AG04449 (cell line): ENCODE data around the gene THOC7.

Experiments used
- CTCF ChIA-PET: fragments of 350-600 bp; formaldehyde crosslinking; extraction: SDS; loops from one replicate; lab custom pipeline; 2021; ENCODE audit warnings: antibody characterized with exemption; lab: Yijun Ruan, JAX
- POLR2A ChIA-PET: fragments of 400-600, 350-600 bp; formaldehyde crosslinking; extraction: SDS; loops from one replicate; lab custom pipeline; 2020; ENCODE audit warnings: antibody characterized with exemption, inconsistent platforms; lab: Yijun Ruan, JAX
- DNase-seq: peaks from one replicate; pipeline ENCODE4 v3.0.0-alpha.2; 2010; ENCODE audit warnings: low read depth, low spot score
- H3K4me3 ChIP-seq: 2 replicates; pipeline ENCODE4 v1.5.1; 2011; ENCODE audit warnings: low read depth, mild to moderate bottlenecking, control low read depth, low read length
- TF ChIP-seq, protein P1 (sequence below): IDR thresholded peaks from one replicate; pipeline ENCODE4 v1.5.1; 2011; ENCODE audit warnings: mild to moderate bottlenecking, moderate library complexity, low read length, control low read depth, inconsistent platforms; ENCODE audit not compliant: insufficient read depth; ENCODE audit errors: missing control alignments

THOC7 gene

DNA sequence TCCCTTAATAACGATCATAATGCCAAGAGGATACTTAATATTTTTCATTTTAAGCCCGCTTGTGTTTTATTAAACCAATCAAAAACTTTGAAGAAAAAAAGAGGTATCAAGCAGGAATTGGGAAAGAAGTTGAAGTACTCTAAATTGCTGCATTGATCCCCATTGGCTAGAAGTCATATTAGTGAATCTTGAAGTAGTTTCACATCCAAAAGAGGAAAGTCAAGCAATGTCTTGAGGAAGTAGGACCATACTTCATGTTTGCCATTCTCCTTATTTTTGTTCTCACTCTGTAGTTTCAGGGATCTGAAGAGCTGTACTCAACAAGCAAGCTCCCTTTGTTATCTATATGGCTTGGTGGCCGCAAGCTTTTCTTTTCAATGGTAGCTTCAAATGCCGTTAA is 46.4 kb upstream of the THOC7 start:
- ChIA-PET CTCF (interaction anchor here (2.1 kb wide), 1 partner anchor 83 kb away, joined by 6 read pairs; no protein-coding TSS in a partner anchor), POLR2A (interaction anchor here (0.8 kb wide), 1 partner anchor 46 kb away, joined by 3 read pairs; the partner anchor contains the start of genes ATXN7 and THOC7)
- no peak for DNase-seq
- no peak overlapping the region for H3K4me3 ChIP-seq
- TF ChIP-seq, protein P1, sequence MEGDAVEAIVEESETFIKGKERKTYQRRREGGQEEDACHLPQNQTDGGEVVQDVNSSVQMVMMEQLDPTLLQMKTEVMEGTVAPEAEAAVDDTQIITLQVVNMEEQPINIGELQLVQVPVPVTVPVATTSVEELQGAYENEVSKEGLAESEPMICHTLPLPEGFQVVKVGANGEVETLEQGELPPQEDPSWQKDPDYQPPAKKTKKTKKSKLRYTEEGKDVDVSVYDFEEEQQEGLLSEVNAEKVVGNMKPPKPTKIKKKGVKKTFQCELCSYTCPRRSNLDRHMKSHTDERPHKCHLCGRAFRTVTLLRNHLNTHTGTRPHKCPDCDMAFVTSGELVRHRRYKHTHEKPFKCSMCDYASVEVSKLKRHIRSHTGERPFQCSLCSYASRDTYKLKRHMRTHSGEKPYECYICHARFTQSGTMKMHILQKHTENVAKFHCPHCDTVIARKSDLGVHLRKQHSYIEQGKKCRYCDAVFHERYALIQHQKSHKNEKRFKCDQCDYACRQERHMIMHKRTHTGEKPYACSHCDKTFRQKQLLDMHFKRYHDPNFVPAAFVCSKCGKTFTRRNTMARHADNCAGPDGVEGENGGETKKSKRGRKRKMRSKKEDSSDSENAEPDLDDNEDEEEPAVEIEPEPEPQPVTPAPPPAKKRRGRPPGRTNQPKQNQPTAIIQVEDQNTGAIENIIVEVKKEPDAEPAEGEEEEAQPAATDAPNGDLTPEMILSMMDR: no peak

DNA sequence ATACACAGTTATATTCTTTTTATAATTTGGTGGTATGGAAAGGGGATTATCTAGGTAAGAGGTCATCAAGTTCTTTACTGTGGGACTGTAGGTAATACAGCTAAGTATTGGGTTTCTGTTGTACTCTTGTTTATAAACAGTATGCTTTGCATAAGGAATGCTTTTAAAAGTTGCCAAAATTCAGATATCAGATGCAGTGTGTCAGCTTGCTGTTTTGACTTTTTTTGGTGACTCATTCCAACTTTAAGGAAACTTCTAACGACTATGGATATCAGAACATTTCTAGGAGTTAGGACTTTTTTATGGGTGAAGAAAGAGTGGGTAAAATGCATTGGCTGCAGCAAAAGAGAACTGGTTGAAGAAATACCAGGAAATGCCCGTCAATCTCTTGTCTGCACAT is 45.8 kb upstream of the THOC7 start:
- TF ChIP-seq, protein P1: no peak
- DNase-seq: no peak
- ChIA-PET CTCF (interaction anchor here (2.1 kb wide), 1 partner anchor 84 kb away, joined by 6 read pairs; no protein-coding TSS in a partner anchor), POLR2A (no interaction called here)
- no peak overlapping the region for H3K4me3 ChIP-seq

DNA sequence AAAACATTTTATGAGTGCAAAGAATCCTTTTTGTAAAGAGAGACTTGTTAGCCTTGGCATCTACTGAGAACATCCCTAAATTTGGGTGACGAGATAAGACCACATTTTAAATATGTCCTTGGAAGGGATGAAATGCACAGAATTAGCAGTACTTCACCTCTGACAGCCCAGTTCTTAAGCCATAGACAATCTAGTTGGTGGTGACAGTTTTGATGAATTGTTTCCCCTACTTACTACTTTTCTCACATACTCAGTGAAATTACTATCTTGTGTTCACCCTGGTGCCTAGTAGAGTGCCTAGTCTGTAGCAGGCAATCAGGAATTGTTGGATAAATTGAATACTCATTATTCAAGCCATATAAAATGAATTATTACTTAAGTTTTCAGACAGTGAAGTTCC is 45.2 kb upstream of the THOC7 start:
- ChIA-PET POLR2A (no interaction called here), CTCF (interaction anchor here (2.1 kb wide), 1 partner anchor 85 kb away, joined by 6 read pairs; no protein-coding TSS in a partner anchor)
- H3K4me3 ChIP-seq: no peak overlapping the region
- DNase-seq: no peak
- TF ChIP-seq, protein P1: no peak

DNA sequence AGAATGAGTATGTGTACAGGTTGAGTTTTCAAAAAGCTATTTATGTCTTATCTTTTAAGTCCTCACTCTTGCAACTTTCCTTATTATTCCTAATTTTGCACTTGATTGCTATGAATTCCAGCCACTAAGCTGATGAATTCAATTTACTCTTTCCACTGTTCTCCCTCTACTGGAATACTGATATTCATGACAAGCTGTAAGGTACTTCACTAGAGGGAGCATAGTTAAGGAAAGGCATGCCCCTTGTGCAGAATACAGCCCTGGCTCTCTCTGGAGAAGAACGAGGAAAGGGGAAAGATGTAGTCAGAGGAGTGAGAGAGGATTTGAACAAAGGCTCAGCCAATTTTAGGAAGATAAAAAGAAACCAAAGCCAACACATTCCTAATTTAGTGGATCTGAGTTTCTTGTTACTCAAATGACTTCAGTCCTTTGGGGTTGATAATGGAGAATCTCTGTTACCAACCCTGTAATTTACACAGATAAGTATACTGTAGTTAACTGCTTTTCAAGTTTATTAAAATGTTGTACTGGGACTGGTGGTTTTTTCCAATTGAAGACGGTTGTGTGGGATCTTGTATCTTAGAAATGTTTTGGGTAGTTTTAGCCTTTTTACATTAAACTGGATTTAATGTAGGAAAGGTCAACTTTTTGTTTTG is 44.6 kb upstream of the THOC7 start:
- H3K4me3 ChIP-seq: no peak overlapping the region
- TF ChIP-seq, protein P1: peak; percentile 54
- ChIA-PET CTCF (interaction anchor here (0.7 to 1.4 kb wide), 6 partner anchors 10 to 92 kb away, joined by 3 to 6 read pairs (median 3); no protein-coding TSS in a partner anchor), POLR2A (no interaction called here)
- DNase-seq: no peak

DNA sequence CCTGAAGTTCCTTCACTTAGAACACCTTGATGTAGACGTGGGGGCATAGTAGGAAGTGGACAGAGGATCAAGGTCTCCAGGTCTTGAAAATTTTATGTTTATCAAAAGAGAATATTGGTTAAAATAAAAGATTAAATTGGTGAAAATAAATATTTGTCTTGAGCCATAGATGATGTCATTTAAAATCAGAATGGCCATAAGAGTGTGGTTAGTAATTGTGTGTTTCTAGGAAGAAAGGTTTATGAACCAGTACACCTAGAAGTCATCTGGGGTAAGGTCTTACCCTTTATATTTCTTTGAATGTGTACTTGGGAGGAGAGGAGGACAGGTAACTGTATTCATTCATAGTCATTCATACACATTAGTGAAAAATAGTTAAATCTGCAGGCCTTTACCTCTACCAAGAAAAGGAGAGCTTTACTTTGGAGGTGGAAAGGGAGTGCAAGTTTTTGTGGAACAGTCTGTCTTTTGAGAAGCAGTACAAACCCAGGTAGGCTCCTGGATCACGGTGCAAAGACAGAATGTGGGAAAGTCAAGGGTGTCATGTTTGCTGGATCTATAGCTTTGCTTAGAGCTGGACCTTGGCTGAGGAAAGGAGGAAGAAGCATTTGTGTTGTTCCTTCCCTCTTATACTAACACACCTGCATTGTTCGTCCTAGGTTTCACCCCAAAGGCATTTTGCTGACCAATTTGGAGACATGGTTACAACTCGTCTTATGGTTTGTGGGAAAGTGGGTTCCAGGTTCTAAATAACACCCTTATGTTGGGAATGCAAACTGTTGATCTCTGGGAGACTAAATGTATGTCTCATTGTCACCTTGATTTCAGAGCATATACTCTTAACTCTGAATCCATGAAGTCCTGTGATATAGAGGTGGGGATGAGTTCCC is 42.4 kb upstream of the THOC7 start:
- TF ChIP-seq, protein P1: no peak
- H3K4me3 ChIP-seq: no peak overlapping the region
- ChIA-PET CTCF (interaction anchor here (1.6 kb wide), 1 partner anchor 87 kb away, joined by 7 read pairs; no protein-coding TSS in a partner anchor), POLR2A (no interaction called here)
- DNase-seq: no peak
